Gastrocnemius medialis (tissue), 4 donors: ENCODE results near the gene ZNF181. TPM values are rescaled to one million over a fixed set of nuclear protein-coding genes. Genes with fewer than 3 reads are reported as not detected.
"Not testable (repeated sequence)": the region's sequence is repeated elsewhere in the genome, so short reads cannot be mapped to it uniquely, and the experiment has no call there.

Source experiments
- ATAC-seq, 2 donors: fragments of 150-250 bp; one replicate each; pipeline ENCODE4 v1.9.1; 2016
- DNase-seq, 2 donors: peaks; one replicate each; pipeline ENCODE4 v3.0.0-alpha.2; 2019
- H3K27ac ChIP-seq, 4 donors: fragments of 200-600 bp; sonication (generic); 1 replicate in 1 of 4; 2 replicates in 3 of 4; pipeline ENCODE4 v1.5.1; 2016 to 2018; ENCODE audit warnings: mild to moderate bottlenecking in 2 of 4, moderate library complexity in 1 of 4
- H3K27me3 ChIP-seq, 3 donors: fragments of 200-600 bp; sonication (generic) in 2 of 3; 1 replicate in 1 of 3; 2 replicates in 2 of 3; pipeline versions ENCODE4 v1.5.1 to v1.6.0; 2016 to 2019; ENCODE audit warnings: mild to moderate bottlenecking in 1 of 3, moderate library complexity in 1 of 3
- H3K36me3 ChIP-seq, 2 donors: fragments of 200-600 bp; sonication (generic) in 1 of 2; one replicate each; pipeline ENCODE4 v1.5.1; 2017 to 2018
- H3K4me1 ChIP-seq, 2 donors: fragments of 200-600 bp; sonication (generic) in 1 of 2; one replicate each; pipeline ENCODE4 v1.5.1; 2016 to 2017; ENCODE audit warnings: mild to moderate bottlenecking in 2 of 2
- H3K4me3 ChIP-seq, 4 donors: fragments of 200-600 bp; sonication (generic) in 3 of 4; 1 replicate in 1 of 4; 2 replicates in 3 of 4; pipeline ENCODE4 v1.5.1; 2016 to 2019; ENCODE audit warnings: mild to moderate bottlenecking in 2 of 4
- H3K9me3 ChIP-seq, 3 donors: fragments of 200-600 bp; sonication (generic) in 2 of 3; 1 replicate in 1 of 3; 2 replicates in 2 of 3; pipeline ENCODE4 v1.5.1; 2016 to 2019
- POLR2A ChIP-seq, 2 donors: fragments of 450-650 bp; IDR thresholded peaks; one replicate each; pipeline ENCODE4 v1.6.1; 2017; ENCODE audit warnings: antibody characterized with exemption in 2 of 2, mild to moderate bottlenecking in 2 of 2, moderate library complexity in 2 of 2
- in situ Hi-C, 4 donors: fragments of 200-750 bp; cut with MboI; loops; one replicate each; pipeline versions ENCODE4 v1.15.0 to v1.8.0; 2017; ENCODE audit warnings: low sequenced_read_pairs in 4 of 4
- intact Hi-C: fragments of 100-400 bp; cut with DNase I; formaldehyde crosslinking; loops from one replicate; pipeline ENCODE4 v1.15.1; 2023; ENCODE audit warnings: low total_unique reads
- total RNA-seq, 4 donors: library from RNA; depleted of rRNA; stranded (reverse); fragments of >200 nt; gene quantifications; one replicate each; pipeline versions ENCODE4 v1.1.0 to v1.2.3, GENCODE V29; 2016
- TF ChIP-seq, protein P1 (sequence below), 5 experiments: fragments of 450-650 bp in 3 of 5; fragments of 200-600 bp in 2 of 5; sonication (generic) in 2 of 5; IDR thresholded peaks in 4 of 5; conservative IDR thresholded peaks in 1 of 5; 1 replicate in 4 of 5; 2 replicates in 1 of 5; pipeline ENCODE4 v1.5.1; 2016 to 2019; ENCODE audit warnings: antibody characterized with exemption in 5 of 5, mild to moderate bottlenecking in 3 of 5, moderate library complexity in 3 of 5

Gene ZNF181
- 10 to 100 TPM; 27.3 to 77.9 (median 49.3) TPM for total RNA-seq

DNA sequence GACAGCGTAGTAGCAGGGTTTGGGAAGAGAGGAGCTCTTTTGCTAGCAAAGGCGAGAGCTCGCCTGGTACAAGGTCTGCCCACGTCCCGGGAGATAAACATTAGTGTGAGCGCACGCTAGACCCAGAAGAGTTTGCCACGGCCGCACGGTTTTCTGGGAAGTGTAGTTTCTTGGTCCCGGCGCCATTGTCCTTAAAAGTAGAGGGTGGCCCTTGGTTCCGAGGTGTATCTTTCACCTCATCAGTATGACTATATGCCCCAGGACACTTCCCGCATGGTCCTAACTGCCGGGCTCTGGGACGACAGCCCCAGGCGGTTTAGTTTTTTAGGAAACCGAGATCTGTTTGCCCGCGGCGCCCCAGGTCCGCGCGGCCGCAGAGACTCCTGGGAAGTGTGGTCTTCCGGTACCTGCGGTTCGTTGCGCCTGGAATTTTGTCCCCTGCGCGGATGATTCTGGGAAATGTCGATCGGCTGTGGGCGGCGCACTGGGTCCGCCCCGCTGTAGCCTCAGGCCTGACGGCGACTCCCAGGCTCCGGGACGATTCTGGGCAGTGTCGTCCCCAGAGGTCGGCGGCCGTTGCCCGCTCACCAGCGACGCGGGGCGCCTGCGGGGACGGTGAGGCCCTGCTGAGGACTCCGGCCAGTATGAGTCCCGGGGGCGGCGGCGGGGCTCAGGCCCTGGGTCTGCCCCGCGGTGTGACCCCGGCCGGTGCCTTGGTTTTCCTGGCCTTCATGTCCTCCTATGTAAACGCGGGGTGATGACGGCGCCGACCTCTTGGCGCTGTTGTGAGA is at the start of gene ZNF181:
Gene ZNF181, plus strand, starts transcription at position 498 of the 791 bp plus-strand sequence. CDS start 795 bp downstream, outside the sequence.
- Histone ChIP-seq H3K4me1 (peaks cover 30 to 34% of the 10 kb centered on the region in 2 donors), H3K4me3 (peak within 1 kb of the TSS; percentile 77 to 98 (median 86)), H3K9me3 (no peaks in the 10 kb centered on the region), H3K36me3 (peaks cover 0 to 35% of the 10 kb centered on the region in 2 donors), H3K27ac (peak within 1 kb of the TSS; percentile 96 to 100 (median 98)), H3K27me3 (no peaks in the 10 kb centered on the region)
- peak; percentile 57 to 72 for TF ChIP-seq POLR2A (IDR thresholded peaks at IDR 0.05)
- TF ChIP-seq, protein P1, sequence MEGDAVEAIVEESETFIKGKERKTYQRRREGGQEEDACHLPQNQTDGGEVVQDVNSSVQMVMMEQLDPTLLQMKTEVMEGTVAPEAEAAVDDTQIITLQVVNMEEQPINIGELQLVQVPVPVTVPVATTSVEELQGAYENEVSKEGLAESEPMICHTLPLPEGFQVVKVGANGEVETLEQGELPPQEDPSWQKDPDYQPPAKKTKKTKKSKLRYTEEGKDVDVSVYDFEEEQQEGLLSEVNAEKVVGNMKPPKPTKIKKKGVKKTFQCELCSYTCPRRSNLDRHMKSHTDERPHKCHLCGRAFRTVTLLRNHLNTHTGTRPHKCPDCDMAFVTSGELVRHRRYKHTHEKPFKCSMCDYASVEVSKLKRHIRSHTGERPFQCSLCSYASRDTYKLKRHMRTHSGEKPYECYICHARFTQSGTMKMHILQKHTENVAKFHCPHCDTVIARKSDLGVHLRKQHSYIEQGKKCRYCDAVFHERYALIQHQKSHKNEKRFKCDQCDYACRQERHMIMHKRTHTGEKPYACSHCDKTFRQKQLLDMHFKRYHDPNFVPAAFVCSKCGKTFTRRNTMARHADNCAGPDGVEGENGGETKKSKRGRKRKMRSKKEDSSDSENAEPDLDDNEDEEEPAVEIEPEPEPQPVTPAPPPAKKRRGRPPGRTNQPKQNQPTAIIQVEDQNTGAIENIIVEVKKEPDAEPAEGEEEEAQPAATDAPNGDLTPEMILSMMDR (IDR thresholded peaks at IDR 0.05 in 4 of 5, conservative IDR thresholded peaks at IDR 0.05 in 1 of 5), result peak in 1 of 5 experiments; percentile 20
- ATAC-seq (peak; percentile 92 to 93), DNase-seq (peak; percentile 81 to 89)
- intact Hi-C loops, result loop anchor here (1.0 kb wide), 2 partner anchors 39 to 57 kb away; partner anchors contain the start of genes SCGB2B2, ZNF302 and ZNF599
- in situ Hi-C loops, result loop anchor here in 1 of 4 donors (10.0 kb wide), 1 partner anchor 59 kb away; the partner anchor contains the start of genes SCGB2B2 and ZNF302

DNA sequence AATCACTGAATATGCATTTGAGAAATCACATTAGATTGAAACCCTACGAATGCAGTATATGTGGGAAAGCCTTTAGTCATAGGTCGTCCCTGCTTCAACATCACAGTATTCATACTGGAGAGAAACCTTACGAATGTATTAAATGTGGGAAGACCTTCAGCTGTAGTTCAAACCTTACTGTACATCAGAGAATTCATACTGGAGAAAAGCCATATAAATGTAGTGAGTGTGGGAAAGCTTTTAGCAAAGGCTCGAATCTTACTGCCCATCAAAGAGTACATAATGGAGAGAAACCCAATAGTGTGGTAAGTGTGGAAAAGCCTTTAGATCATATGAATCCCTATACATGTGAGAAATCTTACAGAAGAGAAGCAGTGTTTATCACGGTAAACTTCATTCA is 48.8 kb upstream of the ZNF181 start:
- H3K27me3 ChIP-seq, H3K4me1 ChIP-seq, DNase-seq, H3K4me3 ChIP-seq, in situ Hi-C loops, intact Hi-C loops, ATAC-seq, H3K9me3 ChIP-seq, H3K27ac ChIP-seq: not testable (repeated sequence)
- H3K36me3 ChIP-seq, result peaks cover 7 to 61% of the 10 kb centered on the region in 2 donors

DNA sequence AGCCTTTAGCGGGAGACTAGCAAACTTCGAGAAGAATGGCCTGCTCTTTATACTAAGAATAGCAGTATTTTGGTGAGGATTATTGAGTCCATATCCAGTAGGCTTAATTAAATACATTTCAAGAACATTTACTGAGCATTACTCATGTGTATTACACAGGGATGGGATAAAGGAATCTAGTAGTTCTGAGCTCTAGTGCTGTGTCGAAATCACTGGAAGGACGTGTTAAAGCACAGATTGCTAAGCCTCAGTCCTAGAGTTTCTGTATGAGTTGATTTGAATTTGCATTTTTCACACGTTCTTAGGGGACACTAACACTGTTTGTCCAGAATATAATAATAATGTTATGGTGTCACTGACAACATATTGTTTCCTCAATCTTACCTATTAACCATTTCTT is 47.6 kb upstream of the ZNF181 start:
- H3K4me3 ChIP-seq, result no peak overlapping the region
- TF ChIP-seq, protein P1 (IDR thresholded peaks at IDR 0.05 in 4 of 5, conservative IDR thresholded peaks at IDR 0.05 in 1 of 5), result no peak
- no peak for TF ChIP-seq POLR2A (IDR thresholded peaks at IDR 0.05)
- no peaks in the 10 kb centered on the region for H3K27me3 ChIP-seq
- in situ Hi-C loops, result no loop called here
- H3K36me3 ChIP-seq, result peaks cover 7 to 50% of the 10 kb centered on the region in 2 donors
- no peaks in the 10 kb centered on the region for H3K4me1 ChIP-seq
- no peak overlapping the region for H3K27ac ChIP-seq
- intact Hi-C loops, result no loop called here
- ATAC-seq (no peak), DNase-seq (no peak)
- no peaks in the 10 kb centered on the region for H3K9me3 ChIP-seq

GRCh38 chr19:34687348-34687747 is 46.7 kb upstream of the ZNF181 start:
- Histone ChIP-seq H3K27ac (no peak overlapping the region), H3K4me3 (no peak overlapping the region), H3K27me3 (no peaks in the 10 kb centered on the region), H3K4me1 (no peaks in the 10 kb centered on the region), H3K9me3 (no peaks in the 10 kb centered on the region), H3K36me3 (peaks cover 7 to 41% of the 10 kb centered on the region in 2 donors)
- in situ Hi-C loops (no loop called here), intact Hi-C loops (no loop called here)
- DNase-seq, result no peak
- ATAC-seq, result no peak
- TF ChIP-seq POLR2A (IDR thresholded peaks at IDR 0.05), result no peak
- TF ChIP-seq, protein P1 (IDR thresholded peaks at IDR 0.05 in 4 of 5, conservative IDR thresholded peaks at IDR 0.05 in 1 of 5), result no peak

DNA sequence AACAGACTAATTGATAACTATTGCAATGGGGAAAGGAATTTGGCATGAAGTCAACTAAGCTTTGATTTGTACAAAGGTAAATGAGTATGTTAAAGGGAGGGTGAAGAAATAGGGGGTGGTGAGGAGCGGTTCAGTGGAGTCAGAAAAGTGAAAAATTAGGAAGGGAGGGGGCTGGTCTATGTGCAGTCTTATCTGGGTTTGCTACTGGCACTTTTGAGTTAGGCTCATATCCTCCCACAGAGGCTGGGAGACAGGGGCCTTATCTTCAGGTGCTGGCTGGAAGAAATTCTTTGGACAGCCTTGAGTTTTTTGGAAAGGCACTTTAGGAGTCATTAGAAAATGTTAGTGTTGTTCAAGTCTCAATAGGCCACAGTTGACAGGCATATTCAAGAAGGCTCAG is 45.5 kb upstream of the ZNF181 start:
- intact Hi-C loops (no loop called here), in situ Hi-C loops (no loop called here)
- no peak overlapping the region for H3K27ac ChIP-seq
- no peak overlapping the region for H3K4me3 ChIP-seq
- ATAC-seq, result no peak
- DNase-seq, result no peak
- peaks cover 7 to 29% of the 10 kb centered on the region in 2 donors for H3K36me3 ChIP-seq
- no peaks in the 10 kb centered on the region for H3K4me1 ChIP-seq
- no peaks in the 10 kb centered on the region for H3K27me3 ChIP-seq
- H3K9me3 ChIP-seq, result no peaks in the 10 kb centered on the region
- TF ChIP-seq, protein P1 (IDR thresholded peaks at IDR 0.05 in 4 of 5, conservative IDR thresholded peaks at IDR 0.05 in 1 of 5), result no peak
- no peak for TF ChIP-seq POLR2A (IDR thresholded peaks at IDR 0.05)
